22Rv1 (cell line): Measurements from ENCODE around the gene REEP5.

ENCODE experiments used
- CTCF ChIP-seq: fragments of 450-650 bp; IDR thresholded peaks from 2 replicates; pipeline ENCODE4 v1.5.1; 2017; ENCODE audit warnings: mild to moderate bottlenecking
- ZFX ChIP-seq: fragments of 450-650 bp; IDR thresholded peaks from 2 replicates; pipeline ENCODE4 v1.6.1; 2017; ENCODE audit warnings: antibody characterized with exemption, borderline replicate concordance

DNA sequence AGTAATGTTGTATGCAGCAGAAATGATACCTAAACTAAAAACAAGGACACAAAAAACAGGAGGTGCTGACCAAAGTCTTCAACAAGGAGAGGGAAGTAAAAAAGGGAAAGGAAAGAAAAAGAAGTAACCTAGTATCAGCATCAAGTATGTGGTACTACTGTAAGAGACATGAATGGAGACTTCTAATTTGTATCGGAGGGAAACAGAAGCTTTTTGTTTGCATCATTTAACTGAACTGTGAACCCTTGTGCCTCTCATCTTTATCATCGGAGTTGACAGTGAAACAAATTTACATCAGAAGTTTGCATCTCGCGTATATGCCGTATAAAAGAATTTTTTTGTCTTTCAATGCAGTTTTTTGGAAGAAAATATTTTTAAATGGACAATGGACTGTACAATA, 54.6 kb downstream of the REEP5 start:
- TF ChIP-seq CTCF = no peak
- TF ChIP-seq ZFX = no peak
